RPMI7951 (cell line): ENCODE measurements around the gene RPAP2. TPM values are rescaled to one million over a fixed set of nuclear protein-coding genes. Genes with fewer than 3 reads are reported as not detected.
A peak's percentile ranks its signal among the peaks of the same experiment; 100 is the strongest.
"Not testable (repeated sequence)": the region's sequence is repeated elsewhere in the genome, so short reads cannot be mapped to it uniquely, and the experiment has no call there.

Experiments used
- DNase-seq: peaks from one replicate; pipeline ENCODE4 v3.0.0-alpha.2; 2012; ENCODE audit warnings: low read depth
- total RNA-seq: library from RNA; depleted of rRNA; stranded (reverse); fragments of >200 nt; shearing (Covaris generic); gene quantifications from 2 replicates; pipeline ENCODE4 v1.2.3, GENCODE V29; 2014; rRNA removed

RPAP2 gene
- total RNA-seq, result 11.2 and 14.8 TPM in 2 replicates

DNA sequence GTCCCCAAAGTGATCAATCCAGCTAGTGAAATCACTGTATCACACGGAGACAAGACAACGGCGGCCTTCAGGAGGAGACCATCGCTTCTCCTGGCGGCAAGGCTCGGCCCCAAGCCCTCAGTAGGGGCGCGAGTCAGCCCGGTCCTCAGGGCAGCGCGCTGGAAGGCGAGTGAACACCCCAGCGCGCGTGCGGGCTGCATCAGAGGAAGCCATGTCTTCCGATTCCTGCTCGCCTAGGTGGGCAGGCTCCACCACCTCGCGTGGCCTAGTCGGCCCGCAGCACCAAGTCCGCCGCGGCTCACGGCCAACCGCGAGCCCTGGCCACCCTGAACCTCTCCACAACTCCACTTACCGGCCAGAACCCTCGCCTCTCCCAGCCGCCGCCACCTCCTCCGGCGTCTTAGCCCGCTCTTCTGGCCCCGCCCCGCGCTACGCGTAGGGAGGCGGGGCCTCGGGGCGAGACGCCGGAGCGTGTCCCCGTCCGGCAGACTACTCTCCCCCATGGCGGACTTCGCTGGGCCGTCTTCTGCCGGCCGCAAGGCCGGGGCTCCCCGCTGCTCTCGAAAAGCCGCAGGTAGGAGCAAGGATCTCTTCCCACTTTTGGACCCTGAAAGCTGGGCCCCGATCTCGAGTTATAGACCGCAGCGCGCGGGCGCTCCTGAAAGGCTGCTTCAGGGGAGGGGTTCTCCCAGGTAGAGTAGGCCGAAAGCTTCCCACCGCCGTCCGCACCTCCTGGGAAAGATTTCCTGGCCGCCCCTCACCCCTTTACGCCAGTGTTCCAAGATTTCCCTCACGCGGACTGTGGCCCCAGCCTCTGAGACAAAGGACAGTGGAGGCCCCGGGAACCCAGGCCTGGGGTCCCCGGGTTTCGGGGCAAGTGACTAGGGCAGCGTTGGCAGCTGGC is at the start of gene RPAP2, which contains the start of gene GLMN:
Gene RPAP2 (plus strand): TSS at position 487 of the 904 bp plus-strand sequence. CDS start 15 bp downstream, at position 502.
Gene GLMN (minus strand): TSS at position 415 of the 904 bp plus-strand sequence. CDS start 988 bp downstream, outside the sequence.
- peak; percentile 86 for DNase-seq

DNA sequence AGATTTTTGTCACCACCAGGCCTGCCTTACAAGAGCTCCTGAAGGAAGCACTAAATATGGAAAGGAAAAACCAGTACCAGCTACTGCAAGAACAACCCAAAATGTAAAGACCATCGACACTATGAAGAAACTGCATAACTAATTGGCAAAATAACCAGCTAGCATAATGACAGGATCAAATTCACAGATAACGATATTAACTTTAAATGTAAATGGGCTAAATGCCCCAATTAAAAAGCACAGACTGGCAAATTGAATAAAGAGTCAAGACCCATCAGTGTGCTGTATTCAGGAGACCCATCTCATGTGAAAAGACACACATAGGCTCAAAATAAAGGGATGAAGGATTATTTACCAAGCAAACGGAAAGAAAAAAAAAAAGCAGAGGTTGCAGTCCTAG is 44.1 kb upstream of the RPAP2 start:
- DNase-seq, result not testable (repeated sequence)

- DNase-seq, result no peak
Observed at GRCh38 chr1:92259350-92259749, 39.5 kb upstream of the RPAP2 start.

- DNase-seq, result no peak
Observed at GRCh38 chr1:92262516-92262915, 36.3 kb upstream of the RPAP2 start.

DNA sequence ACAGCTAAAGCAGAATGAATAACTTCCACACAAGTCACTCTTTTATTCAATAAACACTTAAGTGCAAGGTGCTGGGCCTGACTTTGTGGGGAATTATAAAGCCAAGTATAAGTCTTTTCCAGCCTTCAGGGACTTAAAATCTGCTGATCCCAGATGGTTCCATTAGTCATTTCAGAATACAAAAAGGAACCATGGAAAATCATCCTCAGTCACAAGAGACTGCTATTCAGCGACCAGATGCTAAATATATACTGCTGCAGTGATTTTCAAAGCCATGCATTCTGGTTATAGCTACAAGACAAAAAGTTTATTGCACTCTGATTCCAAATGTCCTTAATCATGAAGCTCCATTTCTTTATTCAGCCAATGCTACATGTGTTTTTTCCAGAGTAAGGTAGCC is 25.8 kb upstream of the RPAP2 start:
- DNase-seq, result peak; percentile 24

- peak; percentile 51 for DNase-seq
Observed at GRCh38 chr1:92274939-92275338, 23.9 kb upstream of the RPAP2 start.

- no peak for DNase-seq
Observed at GRCh38 chr1:92276082-92276481, 22.8 kb upstream of the RPAP2 start.

DNA sequence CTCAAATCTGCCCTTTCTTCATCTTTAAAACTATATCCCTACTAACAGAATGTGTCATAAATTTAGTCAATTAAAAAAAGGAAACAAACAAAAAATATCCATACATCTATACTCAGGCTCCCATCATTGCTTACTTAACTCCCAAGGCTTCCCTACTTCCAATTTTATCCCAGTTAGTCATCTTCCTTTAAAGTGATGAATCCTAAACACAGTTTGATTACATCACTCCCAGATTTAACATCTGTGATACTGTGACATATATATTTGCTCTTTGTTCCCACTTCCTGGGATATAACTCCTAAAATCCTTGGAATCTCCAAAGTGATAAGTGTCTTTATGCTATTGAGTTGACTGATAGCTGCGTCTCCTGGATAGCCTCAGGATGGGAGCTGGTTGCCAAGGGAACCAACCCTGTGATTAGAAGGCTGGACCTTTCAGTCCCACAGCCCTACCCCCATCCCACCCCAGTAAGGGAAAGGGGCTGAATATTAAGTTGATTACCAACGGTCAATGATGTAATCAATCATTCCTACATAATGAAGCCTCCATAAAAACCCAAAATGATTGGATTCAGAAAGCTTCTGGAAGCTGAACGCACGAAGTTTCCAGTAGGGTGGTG is 21.6 kb upstream of the RPAP2 start:
- DNase-seq, result peak; percentile 47

DNA sequence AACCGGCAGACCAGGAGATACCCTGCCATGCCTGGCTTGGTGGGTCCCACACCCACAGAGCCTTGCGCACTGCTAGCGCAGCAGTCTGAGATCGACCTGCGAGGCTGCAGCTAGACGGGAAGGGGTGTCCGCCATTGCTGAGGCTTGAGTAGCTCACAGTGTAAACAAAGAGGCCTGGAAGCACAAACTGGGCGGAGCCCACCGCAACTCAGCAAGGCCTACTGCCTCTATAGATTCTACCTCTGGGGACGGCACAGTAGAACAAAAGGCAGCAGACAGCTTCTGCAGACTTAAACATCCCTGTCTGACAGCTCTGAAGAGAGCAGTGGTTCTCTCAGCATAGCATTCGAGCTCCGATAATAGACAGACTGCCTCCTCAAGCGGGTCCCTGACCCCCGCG is 19.1 kb upstream of the RPAP2 start:
- not testable (repeated sequence) for DNase-seq

DNA sequence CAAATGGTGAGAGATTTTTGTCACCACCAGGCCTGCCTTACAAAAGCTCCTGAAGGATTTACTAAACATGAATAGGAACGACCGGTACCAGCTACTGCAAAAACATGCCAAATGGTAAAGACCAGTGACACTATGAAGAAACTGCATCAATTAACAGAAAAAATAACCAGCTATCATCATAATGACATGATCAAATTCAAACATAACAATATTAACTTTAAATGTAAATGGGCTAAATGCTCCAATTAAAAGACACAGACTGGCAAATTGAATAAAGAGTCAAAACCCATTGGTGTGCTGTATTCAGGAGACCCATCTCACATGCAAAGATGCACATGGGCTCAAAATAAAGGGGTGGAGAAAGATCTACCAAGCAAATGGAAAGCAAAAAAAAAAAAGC is 17.4 kb upstream of the RPAP2 start:
- not testable (repeated sequence) for DNase-seq

DNA sequence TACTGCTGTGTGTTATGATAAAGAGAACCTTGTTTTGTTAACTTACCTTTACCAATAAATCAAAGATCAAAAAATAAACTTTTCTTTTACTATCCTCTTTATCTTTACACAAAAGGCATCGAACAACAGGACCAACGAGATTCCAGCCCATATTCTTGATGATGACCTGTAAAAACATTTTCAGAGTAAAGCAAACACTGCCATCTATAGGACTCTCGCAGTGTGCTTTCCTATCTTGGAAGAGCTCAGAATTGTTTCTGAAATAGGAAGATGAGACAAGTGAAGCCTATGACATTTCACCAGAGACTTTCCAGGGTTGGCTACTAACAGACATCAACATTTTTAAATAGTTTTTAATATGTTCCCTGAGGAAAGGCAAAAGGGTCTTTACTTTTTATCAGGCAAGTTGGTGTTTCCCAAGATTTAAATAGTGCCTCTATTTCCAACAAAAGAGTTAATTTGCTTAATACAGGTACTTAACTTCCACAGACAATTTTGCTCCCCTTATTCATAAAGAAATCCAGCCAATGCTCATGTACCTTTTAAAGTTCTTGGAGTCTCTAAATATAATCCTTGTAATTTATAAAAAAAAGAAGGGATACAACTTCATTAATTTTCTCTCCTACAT is 7.4 kb upstream of the RPAP2 start:
- peak; percentile 59 for DNase-seq

GRCh38 chr1:92298213-92298572 is 666 bp upstream of the RPAP2 start:
- no peak for DNase-seq

- no peak for DNase-seq
Observed at GRCh38 chr1:92299477-92300150, 755 bp downstream of the RPAP2 start.

- no peak for DNase-seq
Observed at GRCh38 chr1:92301021-92301420, 2.2 kb downstream of the RPAP2 start.

- DNase-seq, result no peak
Observed at GRCh38 chr1:92306020-92306419, 7.2 kb downstream of the RPAP2 start.

- no peak for DNase-seq
Observed at GRCh38 chr1:92307980-92308379, 9.1 kb downstream of the RPAP2 start.

GRCh38 chr1:92310185-92310597 is 11.3 kb downstream of the RPAP2 start:
- DNase-seq, result peak; percentile 27

DNA sequence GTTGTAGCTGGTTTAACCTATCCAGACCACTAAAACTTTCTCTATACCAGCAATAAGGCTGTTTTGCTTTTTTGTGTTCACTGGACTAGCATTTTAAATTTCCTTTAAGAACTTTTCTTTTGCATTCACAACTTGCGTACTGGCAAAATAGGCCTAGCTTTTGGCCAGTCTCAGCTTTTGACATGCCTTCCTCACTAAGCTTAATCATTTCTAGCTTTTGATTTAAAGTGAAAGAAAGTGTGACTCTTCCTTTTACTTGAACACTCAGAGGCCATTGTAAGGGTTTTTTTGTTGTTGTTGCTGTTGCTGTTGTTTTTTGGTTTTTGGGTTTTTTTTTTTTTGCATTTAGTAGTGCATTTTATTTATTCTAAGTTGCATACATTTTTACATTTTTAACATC is 15.2 kb downstream of the RPAP2 start:
- no peak for DNase-seq

DNA sequence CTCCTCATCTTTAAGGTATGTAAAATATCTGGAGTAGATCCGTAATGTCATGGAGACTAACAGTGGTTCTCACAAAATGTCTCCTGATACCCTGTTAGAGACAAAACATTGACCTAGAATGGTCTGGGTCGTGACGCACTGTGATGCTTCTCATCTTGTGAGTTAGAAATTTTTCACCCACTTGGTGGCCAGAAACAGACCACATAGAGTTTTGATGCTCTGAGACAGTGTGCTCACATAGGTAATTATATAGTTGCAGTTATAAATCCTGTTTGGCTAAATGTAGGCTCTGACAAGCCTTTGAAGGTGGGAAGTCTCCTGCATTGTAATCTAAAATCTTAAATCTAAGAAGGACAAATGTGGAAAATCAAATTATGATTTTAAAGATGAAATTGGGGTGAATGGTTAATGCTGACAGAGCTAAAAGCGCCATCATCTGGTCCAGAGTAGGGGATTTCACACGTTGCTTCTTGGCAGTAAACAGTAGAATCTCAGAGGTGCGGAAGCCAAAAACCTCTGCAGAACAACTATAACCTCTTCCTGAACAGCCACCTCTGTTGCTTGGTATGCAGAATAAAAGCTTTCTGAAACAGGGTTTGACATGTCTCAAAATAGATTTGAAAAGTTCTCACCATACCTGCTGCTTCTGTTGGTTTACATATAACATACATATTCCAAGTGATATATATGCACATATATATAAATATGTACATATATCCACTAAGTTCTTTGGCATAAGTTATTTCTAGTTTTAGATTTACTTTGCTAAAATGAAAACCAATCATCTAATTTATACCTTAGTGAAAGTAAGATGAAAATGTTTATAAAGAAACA is 17.1 kb downstream of the RPAP2 start:
- DNase-seq, result no peak

DNA sequence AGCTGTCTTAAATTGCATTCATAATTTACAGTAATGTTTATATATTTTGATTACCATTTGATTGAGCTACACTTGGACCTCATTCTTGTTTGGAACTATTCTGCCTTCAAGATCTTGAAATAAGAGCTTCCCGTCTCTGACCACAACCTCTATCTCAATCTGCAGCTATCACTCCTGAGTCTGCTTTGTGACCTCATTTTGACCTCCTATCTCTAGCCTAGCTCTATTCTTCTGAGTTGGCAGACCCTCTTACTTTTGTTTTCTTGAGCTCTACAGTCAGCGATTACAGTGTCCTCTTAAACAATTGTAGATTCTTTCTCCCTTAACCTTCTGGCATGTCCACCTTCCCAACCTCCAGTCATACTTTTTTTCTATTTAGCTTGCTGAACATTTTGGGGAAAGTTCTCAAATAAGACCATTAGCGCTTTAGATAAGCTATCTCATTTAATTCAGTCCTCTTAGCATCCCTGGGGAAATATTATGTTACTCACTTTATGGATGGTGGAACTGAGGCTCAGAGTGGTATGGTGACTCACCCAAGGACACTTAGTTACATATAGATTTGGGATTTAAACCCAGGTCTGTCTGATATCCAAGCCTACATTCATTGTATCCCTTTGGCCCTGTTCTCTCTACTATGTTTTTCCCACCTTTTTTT is 19.1 kb downstream of the RPAP2 start:
- DNase-seq, result no peak
